KMS-11 (cell line): ENCODE results near the gene ZC3H7B.

Source experiments
- H2AFZ ChIP-seq: fragments of 200-600 bp; sonication (generic); 2 replicates; pipeline ENCODE4 v1.6.1; 2016; ENCODE audit warnings: antibody characterized with exemption, mixed run types, low read depth
- H3K27ac ChIP-seq: fragments of 200-600 bp; sonication (generic); 2 replicates; pipeline ENCODE4 v1.6.1; 2016; ENCODE audit warnings: mild to moderate bottlenecking, mixed run types
- H3K27me3 ChIP-seq: fragments of 200-600 bp; sonication (generic); 2 replicates; pipeline ENCODE4 v1.6.1; 2017; ENCODE audit warnings: mild to moderate bottlenecking, low read depth, mixed run types, moderate library complexity; ENCODE audit not compliant: insufficient read depth
- H3K36me3 ChIP-seq: fragments of 200-600 bp; sonication (generic); 2 replicates; pipeline ENCODE4 v1.6.1; 2017; ENCODE audit warnings: mild to moderate bottlenecking, mixed run types; ENCODE audit not compliant: insufficient read depth
- H3K4me1 ChIP-seq: fragments of 200-600 bp; sonication (generic); 2 replicates; pipeline ENCODE4 v1.6.1; 2016; ENCODE audit warnings: mild to moderate bottlenecking, low read depth, mixed run types; ENCODE audit not compliant: poor library complexity, severe bottlenecking
- H3K4me2 ChIP-seq: fragments of 200-600 bp; sonication (generic); 2 replicates; pipeline ENCODE4 v1.7.0; 2016; ENCODE audit warnings: mild to moderate bottlenecking, mixed run types
- H3K4me3 ChIP-seq: fragments of 200-600 bp; sonication (generic); IDR thresholded peaks from 2 replicates; pipeline ENCODE4 v1.6.1; 2017; ENCODE audit warnings: low read depth, low read length, mixed read lengths; ENCODE audit not compliant: insufficient read depth
- H3K79me2 ChIP-seq: fragments of 200-600 bp; sonication (generic); 2 replicates; pipeline ENCODE4 v1.6.1; 2016; ENCODE audit warnings: low read depth, mixed run types; ENCODE audit not compliant: insufficient read depth
- H3K9ac ChIP-seq: fragments of 200-600 bp; sonication (generic); 2 replicates; pipeline ENCODE4 v1.6.1; 2016; ENCODE audit warnings: mild to moderate bottlenecking, mixed run types
- H4K20me1 ChIP-seq: fragments of 200-600 bp; sonication (generic); 2 replicates; pipeline ENCODE4 v1.6.1; 2016; ENCODE audit warnings: mild to moderate bottlenecking, mixed run types; ENCODE audit not compliant: insufficient read depth
- TF ChIP-seq, protein P1 (sequence below): fragments of 200-600 bp; sonication (generic); conservative IDR thresholded peaks from 2 replicates; pipeline ENCODE4 v1.6.1; 2017; ENCODE audit warnings: low read depth, mild to moderate bottlenecking, antibody characterized with exemption, low read length, moderate library complexity, mixed read lengths

The ZC3H7B gene

DNA sequence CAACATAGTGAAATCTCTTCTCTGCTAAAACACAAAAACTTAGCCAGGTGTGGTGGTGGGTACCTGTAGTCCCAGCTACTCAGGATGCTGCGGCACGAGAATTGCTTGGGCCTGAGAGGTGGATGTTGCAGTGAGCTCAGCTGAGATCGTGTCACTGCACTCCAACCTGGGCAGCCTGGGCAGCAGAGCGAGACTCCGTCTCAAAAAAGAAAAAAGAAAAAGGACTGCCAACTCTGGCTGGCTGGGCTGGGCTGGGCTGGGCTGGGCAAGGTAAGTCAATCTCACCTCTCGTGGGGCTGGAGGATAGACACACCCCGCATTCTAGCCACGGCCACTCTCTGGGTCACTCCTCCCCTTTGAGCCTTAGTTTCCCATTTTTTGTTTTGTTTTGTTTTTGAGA is 107.3 kb downstream of the ZC3H7B start:
- Histone ChIP-seq H3K4me3 (no peak overlapping the region), H3K36me3 (no peaks in the 10 kb centered on the region), H3K27me3 (no peaks in the 10 kb centered on the region), H3K9ac (no peak overlapping the region), H3K79me2 (peaks cover 10% of the 10 kb centered on the region), H3K4me1 (peaks cover 27% of the 10 kb centered on the region), H3K4me2 (no peak overlapping the region), H2AFZ (no peak overlapping the region), H3K27ac (no peak overlapping the region), H4K20me1 (no peaks in the 10 kb centered on the region)
- TF ChIP-seq, protein P1, sequence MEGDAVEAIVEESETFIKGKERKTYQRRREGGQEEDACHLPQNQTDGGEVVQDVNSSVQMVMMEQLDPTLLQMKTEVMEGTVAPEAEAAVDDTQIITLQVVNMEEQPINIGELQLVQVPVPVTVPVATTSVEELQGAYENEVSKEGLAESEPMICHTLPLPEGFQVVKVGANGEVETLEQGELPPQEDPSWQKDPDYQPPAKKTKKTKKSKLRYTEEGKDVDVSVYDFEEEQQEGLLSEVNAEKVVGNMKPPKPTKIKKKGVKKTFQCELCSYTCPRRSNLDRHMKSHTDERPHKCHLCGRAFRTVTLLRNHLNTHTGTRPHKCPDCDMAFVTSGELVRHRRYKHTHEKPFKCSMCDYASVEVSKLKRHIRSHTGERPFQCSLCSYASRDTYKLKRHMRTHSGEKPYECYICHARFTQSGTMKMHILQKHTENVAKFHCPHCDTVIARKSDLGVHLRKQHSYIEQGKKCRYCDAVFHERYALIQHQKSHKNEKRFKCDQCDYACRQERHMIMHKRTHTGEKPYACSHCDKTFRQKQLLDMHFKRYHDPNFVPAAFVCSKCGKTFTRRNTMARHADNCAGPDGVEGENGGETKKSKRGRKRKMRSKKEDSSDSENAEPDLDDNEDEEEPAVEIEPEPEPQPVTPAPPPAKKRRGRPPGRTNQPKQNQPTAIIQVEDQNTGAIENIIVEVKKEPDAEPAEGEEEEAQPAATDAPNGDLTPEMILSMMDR = no peak
